ENCODE results near the gene RSU1.

The RSU1 gene

GRCh38 chr10:16585103-16585502 is 232.1 kb downstream of the RSU1 start:
- DNase-seq = no peak

GRCh38 chr10:16583382-16583781 is 233.8 kb downstream of the RSU1 start:
- DNase-seq = no peak

GRCh38 chr10:16581202-16581601 is 236.0 kb downstream of the RSU1 start:
- no peak for DNase-seq

GRCh38 chr10:16570731-16571130 is 246.5 kb downstream of the RSU1 start:
- no peak for DNase-seq

- DNase-seq = no peak
Measured at GRCh38 chr10:16566202-16566805, 250.9 kb downstream of the RSU1 start.

GRCh38 chr10:16565604-16566003 is 251.6 kb downstream of the RSU1 start:
- no peak for DNase-seq

- DNase-seq = no peak
Measured at GRCh38 chr10:16562891-16563290, 254.3 kb downstream of the RSU1 start.

- DNase-seq = no peak
Measured at GRCh38 chr10:16559236-16559773, 257.9 kb downstream of the RSU1 start.

- DNase-seq = no peak
Measured at GRCh38 chr10:16547973-16548372, 269.3 kb downstream of the RSU1 start.

- no peak for DNase-seq
Measured at GRCh38 chr10:16545116-16545736, 272.0 kb downstream of the RSU1 start.

- no peak for DNase-seq
Measured at GRCh38 chr10:16544591-16544990, 272.6 kb downstream of the RSU1 start.

- no peak for DNase-seq
Measured at GRCh38 chr10:16544099-16544498, 273.1 kb downstream of the RSU1 start.

Data from activated gamma-delta T cell treated with Interleukin-2 at 50 U/mL for 16 hours (primary cell).